Iris pigment epithelial cell (primary cell): ENCODE measurements around the gene SMIM24.

ENCODE experiments used
- DNase-seq: peaks from one replicate; pipeline ENCODE4 v3.0.0-alpha.2; 2011; ENCODE audit warnings: low read depth

The SMIM24 gene

GRCh38 chr19:3514930-3515329 lies 34.6 kb upstream of the SMIM24 start:
- no peak for DNase-seq

- no peak for DNase-seq
Measured at GRCh38 chr19:3513229-3514140, 33.2 kb upstream of the SMIM24 start.

GRCh38 chr19:3512562-3513228 lies 32.4 kb upstream of the SMIM24 start:
- no peak for DNase-seq

GRCh38 chr19:3511506-3512251 lies 31.4 kb upstream of the SMIM24 start:
- DNase-seq = no peak

DNA sequence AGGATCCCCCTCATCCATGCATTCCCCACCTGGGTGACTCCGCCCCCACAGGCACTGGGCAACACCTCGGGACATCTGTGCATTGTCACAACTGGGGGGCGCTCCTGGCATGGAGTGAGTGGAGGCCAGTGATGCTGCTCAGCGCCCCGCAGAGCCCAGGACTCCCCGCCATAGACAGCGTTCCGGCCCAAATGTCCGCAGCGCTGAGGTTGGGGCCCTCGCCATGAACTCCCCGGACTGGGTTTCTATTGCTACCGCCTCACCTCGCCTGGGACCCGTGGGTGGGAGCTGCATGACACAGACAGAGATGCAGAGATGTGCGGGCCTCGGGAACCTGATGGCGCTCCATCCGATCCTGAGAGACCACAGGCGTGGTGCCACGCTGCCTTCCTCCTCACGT lies 30.4 kb upstream of the SMIM24 start:
- no peak for DNase-seq

- peak; percentile 73 for DNase-seq
Measured at GRCh38 chr19:3509566-3509989, 29.3 kb upstream of the SMIM24 start.

GRCh38 chr19:3508771-3509535 lies 28.6 kb upstream of the SMIM24 start:
- DNase-seq = no peak

DNA sequence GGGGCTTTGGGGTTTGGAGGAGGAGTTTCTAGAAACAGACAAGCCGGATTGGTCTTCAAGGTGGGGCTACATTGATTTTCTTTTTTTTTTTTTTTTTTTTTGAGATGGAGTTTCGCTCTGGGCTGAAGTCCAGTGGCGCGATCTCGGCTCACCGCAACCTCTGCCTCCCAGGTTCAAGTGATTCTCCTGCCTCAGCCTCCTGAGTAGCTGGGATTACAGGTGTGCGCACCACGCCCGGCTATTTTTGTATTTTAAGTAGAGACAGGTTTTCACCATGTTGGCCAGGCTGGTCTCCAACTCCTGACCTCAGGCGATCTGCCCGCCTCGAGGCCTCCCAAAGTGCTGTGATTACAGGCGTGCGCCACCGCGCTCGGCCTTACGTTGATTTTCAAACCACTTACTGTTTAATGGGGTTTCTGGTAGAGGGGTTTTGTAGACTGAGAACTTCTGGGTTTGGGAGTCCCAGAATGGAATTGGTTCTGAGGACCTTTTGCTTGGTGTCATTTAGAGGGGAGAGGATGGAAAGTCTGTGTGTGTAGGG lies 27.9 kb upstream of the SMIM24 start:
- DNase-seq = peak; percentile 14

GRCh38 chr19:3507371-3508120 lies 27.2 kb upstream of the SMIM24 start:
- DNase-seq = peak; percentile 18

DNA sequence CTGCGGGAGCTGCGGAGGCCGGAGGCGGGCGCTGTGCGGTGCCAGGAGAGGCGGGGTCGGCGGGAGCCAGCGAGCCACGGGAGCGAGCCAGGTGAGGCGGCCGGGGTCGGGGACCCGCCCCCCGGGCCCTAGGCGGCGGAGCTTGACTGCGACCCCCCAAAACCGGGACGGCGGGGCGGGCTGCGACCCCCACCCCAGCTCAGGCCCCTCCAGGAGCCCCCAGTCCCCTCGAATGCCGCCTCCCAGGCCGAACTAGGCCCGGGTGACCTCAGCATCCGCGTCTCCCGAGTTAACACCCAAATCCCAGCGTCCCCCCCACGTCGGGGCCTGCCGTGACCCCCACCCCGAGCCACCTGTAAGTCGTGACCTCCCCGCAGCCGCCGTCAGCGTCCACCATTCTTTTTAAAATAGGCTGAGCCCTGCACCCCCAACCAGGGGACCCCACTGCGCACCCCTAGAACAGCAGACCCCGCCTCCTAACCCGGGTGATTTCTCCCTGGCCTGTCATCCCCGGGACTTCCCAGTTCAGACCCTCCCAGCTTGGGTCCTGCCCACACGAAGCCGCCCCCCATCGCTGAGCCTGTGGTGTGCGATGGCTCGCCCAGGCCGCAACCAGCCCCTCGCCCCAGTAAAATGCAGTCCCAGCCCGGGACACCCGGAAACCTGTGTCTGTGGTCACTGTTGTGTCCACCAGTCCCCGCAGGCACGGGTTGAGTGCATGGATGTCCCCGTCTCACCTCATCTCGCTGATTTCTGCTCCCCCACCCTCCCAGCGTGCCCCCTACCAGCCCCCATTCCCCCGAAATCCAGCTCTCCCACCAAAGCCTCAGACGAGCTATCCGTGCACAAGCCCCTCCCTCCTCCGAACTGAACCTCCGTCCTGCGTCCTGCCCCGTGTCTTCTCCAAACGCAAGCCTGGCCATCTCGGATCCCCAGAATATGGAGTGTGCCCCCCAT lies 26.3 kb upstream of the SMIM24 start:
- peak; percentile 24 for DNase-seq

DNA sequence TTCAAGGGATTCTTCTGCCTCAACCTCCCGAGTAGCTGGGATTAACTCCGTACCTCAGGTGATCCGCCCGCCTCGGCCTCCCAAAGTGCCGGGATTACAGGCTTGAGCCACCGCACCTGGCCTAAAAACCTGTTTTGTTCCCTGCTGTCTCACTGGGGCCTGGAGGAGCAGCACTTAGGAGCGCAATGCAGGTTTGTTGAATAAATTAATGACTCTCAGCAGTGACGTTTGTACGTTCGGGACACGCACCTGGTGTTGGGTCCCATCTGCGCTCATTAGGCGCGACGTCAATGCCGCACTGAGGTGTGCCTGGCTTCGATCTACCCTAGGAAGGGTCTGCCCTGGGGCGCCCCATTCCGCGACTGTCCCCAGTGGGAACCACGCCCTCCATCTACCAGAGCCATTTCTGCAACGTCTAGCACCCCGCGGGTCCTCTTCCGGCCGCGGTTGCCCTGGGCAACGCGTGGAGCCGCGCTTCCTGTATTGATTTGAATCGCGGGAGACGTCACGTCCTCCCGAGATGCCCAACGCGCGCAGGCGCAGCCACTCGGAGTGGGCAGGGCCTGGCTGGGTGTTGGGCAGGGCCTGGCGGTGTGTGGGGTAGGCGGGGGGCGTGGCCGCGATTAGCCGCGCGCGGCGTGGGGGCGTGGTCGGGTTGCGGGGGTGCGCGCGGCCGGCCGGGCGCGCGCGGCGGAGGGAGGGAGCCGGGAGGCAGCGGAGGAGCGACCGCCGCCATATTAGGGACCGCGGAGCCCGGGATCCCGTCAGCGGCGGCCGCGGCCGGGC lies 25.5 kb upstream of the SMIM24 start, which contains the start of gene FZR1:
Gene FZR1, plus strand, starts transcription at position 714 of the 786 bp plus-strand sequence. CDS start 16,679 bp downstream, outside the sequence.
- peak; percentile 97 for DNase-seq

GRCh38 chr19:3504735-3505134 lies 24.4 kb upstream of the SMIM24 start:
- DNase-seq = peak; percentile 62

DNA sequence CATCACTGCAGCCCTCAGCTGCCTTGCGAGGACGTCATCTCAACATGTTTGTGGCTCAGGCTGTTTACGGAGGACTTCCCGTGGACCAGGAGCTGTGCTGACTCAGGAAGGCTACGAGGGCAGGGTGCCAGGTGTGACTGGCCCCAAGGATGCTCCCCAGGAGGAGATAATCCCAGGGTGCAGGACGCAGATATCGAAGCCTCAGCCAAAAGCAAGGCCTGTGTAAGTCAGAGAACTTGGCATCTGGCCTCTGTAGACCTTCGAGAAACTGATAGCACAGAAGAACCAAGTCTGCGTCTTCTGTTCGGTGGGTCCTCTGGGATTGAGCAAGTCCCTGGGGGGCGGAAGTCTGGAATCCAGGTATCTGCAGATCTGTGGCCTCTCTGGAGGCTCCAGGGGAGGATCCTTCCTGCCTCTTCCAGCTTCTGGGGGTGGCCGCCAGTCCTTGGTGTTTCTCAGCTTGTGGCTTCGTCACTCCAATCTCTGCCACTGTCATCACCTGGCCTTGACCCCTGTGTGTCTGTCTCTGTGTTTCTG lies 22.8 kb upstream of the SMIM24 start:
- DNase-seq = peak; percentile 90

DNA sequence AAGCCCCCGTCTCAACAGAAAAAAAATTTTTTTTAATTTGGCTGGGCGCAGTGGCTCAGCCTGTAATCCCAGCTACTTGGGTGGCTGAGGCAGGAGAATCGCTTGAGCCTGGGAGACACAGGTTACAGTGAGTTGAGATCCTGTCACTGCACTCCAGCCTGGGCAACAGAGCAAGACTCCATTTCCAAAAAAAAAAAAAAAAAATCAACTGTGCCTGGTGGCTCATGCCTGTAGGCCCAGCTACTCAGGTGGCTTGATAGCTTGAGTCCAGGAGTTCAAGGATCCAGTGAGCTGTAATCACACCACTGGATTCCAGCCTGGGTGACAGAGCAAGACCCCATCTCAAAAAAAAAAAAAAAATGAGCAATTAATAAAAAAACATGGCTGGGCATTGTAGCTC lies 21.5 kb upstream of the SMIM24 start:
- DNase-seq = no peak

GRCh38 chr19:3500429-3501101 lies 20.2 kb upstream of the SMIM24 start, which contains the start of gene DOHH:
Gene DOHH, minus strand, starts transcription at chr19:3500674. Its CDS starts 3,860 bp downstream, at chr19:3496814.
- peak; percentile 95 for DNase-seq

- no peak for DNase-seq
Measured at GRCh38 chr19:3499738-3500428, 19.6 kb upstream of the SMIM24 start.
